Testis (tissue), 2 donors: ENCODE data around the gene HNRNPH2.

Experiments used
- POLR2A ChIP-seq: fragments of 450-650 bp; IDR thresholded peaks from one replicate; pipeline ENCODE4 v1.6.1; 2017; ENCODE audit warnings: antibody characterized with exemption, mild to moderate bottlenecking, moderate library complexity
- TF ChIP-seq, protein P1 (sequence below), 3 experiments: fragments of 450-650 bp in 2 of 3; fragments of 200-600 bp in 1 of 3; sonication (generic) in 1 of 3; IDR thresholded peaks; one replicate each; pipeline ENCODE4 v1.5.1; 2016 to 2019; ENCODE audit warnings: antibody characterized with exemption in 3 of 3, mild to moderate bottlenecking in 2 of 3, moderate library complexity in 1 of 3

GRCh38 chrX:101383679-101384205, 24.3 kb upstream of the HNRNPH2 start:
- TF ChIP-seq, protein P1, sequence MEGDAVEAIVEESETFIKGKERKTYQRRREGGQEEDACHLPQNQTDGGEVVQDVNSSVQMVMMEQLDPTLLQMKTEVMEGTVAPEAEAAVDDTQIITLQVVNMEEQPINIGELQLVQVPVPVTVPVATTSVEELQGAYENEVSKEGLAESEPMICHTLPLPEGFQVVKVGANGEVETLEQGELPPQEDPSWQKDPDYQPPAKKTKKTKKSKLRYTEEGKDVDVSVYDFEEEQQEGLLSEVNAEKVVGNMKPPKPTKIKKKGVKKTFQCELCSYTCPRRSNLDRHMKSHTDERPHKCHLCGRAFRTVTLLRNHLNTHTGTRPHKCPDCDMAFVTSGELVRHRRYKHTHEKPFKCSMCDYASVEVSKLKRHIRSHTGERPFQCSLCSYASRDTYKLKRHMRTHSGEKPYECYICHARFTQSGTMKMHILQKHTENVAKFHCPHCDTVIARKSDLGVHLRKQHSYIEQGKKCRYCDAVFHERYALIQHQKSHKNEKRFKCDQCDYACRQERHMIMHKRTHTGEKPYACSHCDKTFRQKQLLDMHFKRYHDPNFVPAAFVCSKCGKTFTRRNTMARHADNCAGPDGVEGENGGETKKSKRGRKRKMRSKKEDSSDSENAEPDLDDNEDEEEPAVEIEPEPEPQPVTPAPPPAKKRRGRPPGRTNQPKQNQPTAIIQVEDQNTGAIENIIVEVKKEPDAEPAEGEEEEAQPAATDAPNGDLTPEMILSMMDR (IDR thresholded peaks at IDR 0.05) = no peak
- TF ChIP-seq POLR2A = no peak
